Brain microvascular endothelial cell (primary cell): ENCODE results near the gene KIF13A.

Experiments used
- DNase-seq: peaks from one replicate; pipeline ENCODE4 v3.0.0-alpha.2; 2020
- H3K27ac ChIP-seq: fragments of 250-450 bp; sonication (Bioruptor Pico); 2 replicates; pipeline ENCODE4 v1.5.1; 2020; ENCODE audit warnings: mild to moderate bottlenecking, moderate library complexity
- H3K27me3 ChIP-seq: fragments of 250-450 bp; sonication (Bioruptor Pico); replicated peaks from 2 replicates; pipeline ENCODE4 v1.5.1; 2020; ENCODE audit warnings: mild to moderate bottlenecking
- H3K36me3 ChIP-seq: fragments of 250-450 bp; sonication (Bioruptor Pico); replicated peaks from 2 replicates; pipeline ENCODE4 v1.5.1; 2020; ENCODE audit warnings: mild to moderate bottlenecking
- H3K4me3 ChIP-seq: 2 replicates; pipeline ENCODE4 v1.5.1; 2011; ENCODE audit warnings: low read depth, mild to moderate bottlenecking, control low read depth, low read length, moderate library complexity
- in situ Hi-C: cut with HindIII; loops from 2 replicates; pipeline ENCODE4 v1.10.0; 2017; ENCODE audit warnings: low sequenced_read_pairs, low pct_ligation_motif_present
- TF ChIP-seq, protein P1 (sequence below): IDR thresholded peaks from 2 replicates; pipeline ENCODE4 v1.5.1; 2011; ENCODE audit warnings: low read depth, mild to moderate bottlenecking, moderate library complexity, low read length, control low read depth, inconsistent platforms; ENCODE audit errors: missing control alignments

Gene KIF13A

DNA sequence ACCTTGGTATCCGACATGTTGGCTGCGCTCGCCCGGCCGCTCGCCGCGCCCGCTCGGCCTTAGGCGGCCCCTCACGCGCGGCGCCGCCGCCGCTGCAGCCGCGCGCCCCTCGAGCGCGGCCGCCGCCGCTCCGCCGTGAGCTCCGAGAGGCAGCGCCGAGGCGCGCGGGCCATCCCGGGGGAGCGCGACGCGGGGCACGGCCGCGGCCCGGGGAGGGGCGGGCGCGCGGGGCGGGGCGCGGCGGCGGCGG, at the start of gene KIF13A:
Gene KIF13A (minus strand): TSS at position 189 of the 250 bp plus-strand sequence. CDS start 172 bp downstream, at position 17.
- Histone ChIP-seq H3K36me3 (no peaks in the 10 kb centered on the region), H3K27ac (peak within 1 kb of the TSS; percentile 51), H3K27me3 (no peaks in the 10 kb centered on the region), H3K4me3 (peak within 1 kb of the TSS; percentile 77)
- in situ Hi-C loops = no loop called here
- DNase-seq = no peak
- TF ChIP-seq, protein P1, sequence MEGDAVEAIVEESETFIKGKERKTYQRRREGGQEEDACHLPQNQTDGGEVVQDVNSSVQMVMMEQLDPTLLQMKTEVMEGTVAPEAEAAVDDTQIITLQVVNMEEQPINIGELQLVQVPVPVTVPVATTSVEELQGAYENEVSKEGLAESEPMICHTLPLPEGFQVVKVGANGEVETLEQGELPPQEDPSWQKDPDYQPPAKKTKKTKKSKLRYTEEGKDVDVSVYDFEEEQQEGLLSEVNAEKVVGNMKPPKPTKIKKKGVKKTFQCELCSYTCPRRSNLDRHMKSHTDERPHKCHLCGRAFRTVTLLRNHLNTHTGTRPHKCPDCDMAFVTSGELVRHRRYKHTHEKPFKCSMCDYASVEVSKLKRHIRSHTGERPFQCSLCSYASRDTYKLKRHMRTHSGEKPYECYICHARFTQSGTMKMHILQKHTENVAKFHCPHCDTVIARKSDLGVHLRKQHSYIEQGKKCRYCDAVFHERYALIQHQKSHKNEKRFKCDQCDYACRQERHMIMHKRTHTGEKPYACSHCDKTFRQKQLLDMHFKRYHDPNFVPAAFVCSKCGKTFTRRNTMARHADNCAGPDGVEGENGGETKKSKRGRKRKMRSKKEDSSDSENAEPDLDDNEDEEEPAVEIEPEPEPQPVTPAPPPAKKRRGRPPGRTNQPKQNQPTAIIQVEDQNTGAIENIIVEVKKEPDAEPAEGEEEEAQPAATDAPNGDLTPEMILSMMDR = no peak

DNA sequence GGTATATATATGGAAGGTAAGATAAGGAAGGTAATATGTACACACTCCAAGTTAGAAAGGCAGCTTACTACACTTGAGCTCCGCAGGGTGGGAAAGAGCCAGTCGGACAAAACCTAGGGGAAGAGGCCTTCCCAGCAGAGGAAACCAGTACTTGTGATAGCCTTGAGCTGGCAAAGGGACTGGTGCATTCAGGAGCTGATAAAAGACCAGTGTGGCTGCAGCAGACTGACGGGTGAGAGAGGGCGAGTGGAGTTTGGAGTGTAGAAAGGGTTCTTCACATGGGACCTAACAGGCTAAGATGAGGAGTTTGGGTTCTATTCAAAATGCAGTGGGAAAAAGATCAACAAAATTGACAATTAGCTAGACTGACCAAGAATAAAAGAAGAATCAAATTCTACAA, 49.3 kb upstream of the KIF13A start:
- TF ChIP-seq, protein P1 = no peak
- Histone ChIP-seq H3K27ac (no peak overlapping the region), H3K4me3 (no peak overlapping the region), H3K36me3 (no peaks in the 10 kb centered on the region), H3K27me3 (no peaks in the 10 kb centered on the region)
- in situ Hi-C loops = no loop called here
- DNase-seq = no peak

DNA sequence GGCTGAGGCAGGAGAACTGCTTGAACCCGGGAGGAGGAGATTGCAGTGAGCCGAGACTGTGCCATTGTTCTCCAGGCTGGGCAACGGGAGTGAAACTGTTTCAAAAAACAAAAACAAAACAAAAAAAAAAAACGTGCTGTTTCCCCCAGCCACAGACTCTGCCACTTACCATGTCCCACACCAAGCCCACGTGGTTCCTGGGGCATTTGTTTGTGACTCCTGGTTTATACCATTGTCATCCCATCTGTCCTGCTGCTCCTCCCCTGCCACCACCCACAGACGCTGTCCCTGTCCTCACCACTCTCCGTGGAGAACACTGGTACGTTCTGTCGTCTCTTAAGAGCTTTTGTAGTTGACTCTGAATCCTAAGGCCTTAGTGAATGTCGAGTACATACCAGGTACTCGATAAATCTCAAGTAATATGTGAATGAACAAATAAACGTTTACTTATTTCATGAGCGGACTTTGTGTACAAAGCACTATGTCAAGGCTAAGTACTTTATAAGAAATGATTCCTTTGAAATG, 48.0 kb upstream of the KIF13A start:
- H3K27ac ChIP-seq = no peak overlapping the region
- in situ Hi-C loops = no loop called here
- H3K36me3 ChIP-seq = no peaks in the 10 kb centered on the region
- TF ChIP-seq, protein P1 = no peak
- H3K4me3 ChIP-seq = no peak overlapping the region
- DNase-seq = no peak
- no peaks in the 10 kb centered on the region for H3K27me3 ChIP-seq

DNA sequence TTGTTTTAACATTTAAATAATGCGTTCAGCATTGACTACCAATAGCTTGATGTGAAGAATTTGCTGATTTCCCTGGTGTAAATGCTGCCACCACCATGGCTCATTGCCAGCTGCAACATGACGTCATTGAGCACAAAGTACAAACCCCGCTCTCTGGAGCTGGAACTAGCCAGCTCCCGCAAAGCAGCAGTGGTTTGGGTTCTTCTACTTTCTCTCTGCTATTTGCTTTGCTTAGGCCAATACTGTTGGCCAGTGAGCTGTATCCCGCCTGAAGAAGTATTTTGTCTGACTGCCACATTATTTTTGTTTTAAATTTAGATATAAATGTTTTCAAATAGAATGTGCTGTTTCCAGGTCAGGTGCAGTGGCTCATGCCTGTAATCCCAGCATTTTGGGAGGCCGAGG, 47.4 kb upstream of the KIF13A start:
- TF ChIP-seq, protein P1 = no peak
- peak; percentile 25 for DNase-seq
- in situ Hi-C loops = no loop called here

DNA sequence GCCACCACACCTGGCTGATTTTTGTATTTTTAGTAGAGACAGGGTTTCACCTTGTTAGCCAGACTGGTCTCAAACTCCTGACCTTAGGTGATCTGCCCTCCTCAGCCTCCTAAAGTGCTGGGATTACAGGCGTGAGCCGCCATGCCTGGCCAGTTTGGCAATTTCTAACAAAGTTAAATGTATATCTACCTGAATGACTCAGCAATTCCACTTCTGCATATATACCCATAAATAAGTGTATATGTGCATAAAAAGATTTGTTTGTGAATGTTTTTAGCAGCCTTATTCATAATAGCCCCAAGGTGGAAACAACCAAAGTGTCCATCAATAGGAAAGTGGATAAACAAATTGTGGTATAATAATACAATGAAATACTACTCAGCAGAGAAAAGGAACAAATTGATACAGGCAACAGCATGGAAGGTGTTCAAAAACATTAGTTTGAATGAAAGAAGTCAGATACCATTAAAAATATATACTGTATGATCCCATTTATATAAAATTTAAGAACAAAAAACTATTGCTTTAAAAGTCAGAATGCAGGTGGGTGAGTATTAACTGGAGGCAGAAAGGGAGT, 44.3 kb upstream of the KIF13A start:
- H3K36me3 ChIP-seq = no peaks in the 10 kb centered on the region
- no peaks in the 10 kb centered on the region for H3K27me3 ChIP-seq
- H3K27ac ChIP-seq = no peak overlapping the region
- TF ChIP-seq, protein P1 = no peak
- in situ Hi-C loops = no loop called here
- no peak overlapping the region for H3K4me3 ChIP-seq
- DNase-seq = no peak

More for the DNA sequence above, 47.4 kb upstream of the KIF13A start:
- Histone ChIP-seq H3K27me3 (no peaks in the 10 kb centered on the region), H3K27ac (no peak overlapping the region), H3K4me3 (no peak overlapping the region), H3K36me3 (no peaks in the 10 kb centered on the region)

DNA sequence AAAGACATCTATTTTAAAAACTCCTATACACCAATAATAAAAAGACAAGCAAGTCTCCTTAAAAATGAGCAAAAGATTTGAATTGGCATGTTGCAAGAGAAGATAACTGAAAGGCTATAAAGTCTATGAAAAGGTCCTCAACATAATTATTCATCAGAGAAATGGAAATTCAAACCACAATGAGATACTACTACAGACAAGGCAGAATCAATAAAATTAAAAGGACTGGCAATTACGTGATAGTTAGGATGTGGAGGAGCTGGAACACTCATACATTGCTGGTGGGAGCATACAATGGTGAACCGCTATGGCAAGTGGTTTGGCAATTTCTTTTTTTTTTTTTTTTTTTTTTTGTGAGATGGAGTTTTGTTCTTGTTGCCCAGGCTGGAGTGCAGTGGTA, 43.8 kb upstream of the KIF13A start:
- no peak for DNase-seq
- H3K27ac ChIP-seq = no peak overlapping the region
- in situ Hi-C loops = no loop called here
- H3K27me3 ChIP-seq = no peaks in the 10 kb centered on the region
- TF ChIP-seq, protein P1 = no peak
- H3K4me3 ChIP-seq = no peak overlapping the region
- H3K36me3 ChIP-seq = no peaks in the 10 kb centered on the region
